ENCODE results near the gene MICAL2. TPM values are rescaled to one million over a fixed set of nuclear protein-coding genes. Genes with fewer than 3 reads are reported as not detected.

Gene MICAL2
- total RNA-seq, 2 donors from 2014 or later = 194 TPM

- H3K36me3 ChIP-seq = no peaks in the 10 kb centered on the region
- H3K9me3 ChIP-seq = no peaks in the 10 kb centered on the region
- H3K4me1 ChIP-seq = no peaks in the 10 kb centered on the region
- no peak for DNase-seq
- TF ChIP-seq, protein P1, sequence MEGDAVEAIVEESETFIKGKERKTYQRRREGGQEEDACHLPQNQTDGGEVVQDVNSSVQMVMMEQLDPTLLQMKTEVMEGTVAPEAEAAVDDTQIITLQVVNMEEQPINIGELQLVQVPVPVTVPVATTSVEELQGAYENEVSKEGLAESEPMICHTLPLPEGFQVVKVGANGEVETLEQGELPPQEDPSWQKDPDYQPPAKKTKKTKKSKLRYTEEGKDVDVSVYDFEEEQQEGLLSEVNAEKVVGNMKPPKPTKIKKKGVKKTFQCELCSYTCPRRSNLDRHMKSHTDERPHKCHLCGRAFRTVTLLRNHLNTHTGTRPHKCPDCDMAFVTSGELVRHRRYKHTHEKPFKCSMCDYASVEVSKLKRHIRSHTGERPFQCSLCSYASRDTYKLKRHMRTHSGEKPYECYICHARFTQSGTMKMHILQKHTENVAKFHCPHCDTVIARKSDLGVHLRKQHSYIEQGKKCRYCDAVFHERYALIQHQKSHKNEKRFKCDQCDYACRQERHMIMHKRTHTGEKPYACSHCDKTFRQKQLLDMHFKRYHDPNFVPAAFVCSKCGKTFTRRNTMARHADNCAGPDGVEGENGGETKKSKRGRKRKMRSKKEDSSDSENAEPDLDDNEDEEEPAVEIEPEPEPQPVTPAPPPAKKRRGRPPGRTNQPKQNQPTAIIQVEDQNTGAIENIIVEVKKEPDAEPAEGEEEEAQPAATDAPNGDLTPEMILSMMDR (IDR thresholded peaks at IDR 0.05) = no peak
- H3K9ac ChIP-seq (ENCODE audit: low read depth in 2 of 2, low read length in 2 of 2) = no peak overlapping the region
- no peak overlapping the region for H3K4me3 ChIP-seq
- intact Hi-C loops (cut with DNase I) = no loop called here
- H3K27ac ChIP-seq = no peak overlapping the region
- H3K27me3 ChIP-seq = no peaks in the 10 kb centered on the region
Measured at GRCh38 chr11:12187399-12187798, 77.0 kb downstream of the MICAL2 start.

GRCh38 chr11:12188548-12189317 lies 78.3 kb downstream of the MICAL2 start:
- no peaks in the 10 kb centered on the region for H3K4me1 ChIP-seq
- TF ChIP-seq, protein P1 (IDR thresholded peaks at IDR 0.05) = no peak
- H3K36me3 ChIP-seq = no peaks in the 10 kb centered on the region
- no peaks in the 10 kb centered on the region for H3K27me3 ChIP-seq
- H3K4me3 ChIP-seq = no peak overlapping the region
- H3K9ac ChIP-seq (ENCODE audit: low read depth in 2 of 2, low read length in 2 of 2) = no peak overlapping the region
- no peak for DNase-seq
- H3K27ac ChIP-seq = no peak overlapping the region
- intact Hi-C loops (cut with DNase I) = no loop called here
- no peaks in the 10 kb centered on the region for H3K9me3 ChIP-seq

- Histone ChIP-seq H3K9ac (ENCODE audit: low read depth in 2 of 2, low read length in 2 of 2) (no peak overlapping the region), H3K36me3 (no peaks in the 10 kb centered on the region), H3K9me3 (no peaks in the 10 kb centered on the region), H3K4me3 (no peak overlapping the region), H3K27me3 (no peaks in the 10 kb centered on the region), H3K27ac (no peak overlapping the region), H3K4me1 (no peaks in the 10 kb centered on the region)
- no peak for DNase-seq
- intact Hi-C loops (cut with DNase I) = no loop called here
- TF ChIP-seq, protein P1 (IDR thresholded peaks at IDR 0.05) = no peak
Measured at GRCh38 chr11:12189543-12190235, 79.3 kb downstream of the MICAL2 start.

DNA sequence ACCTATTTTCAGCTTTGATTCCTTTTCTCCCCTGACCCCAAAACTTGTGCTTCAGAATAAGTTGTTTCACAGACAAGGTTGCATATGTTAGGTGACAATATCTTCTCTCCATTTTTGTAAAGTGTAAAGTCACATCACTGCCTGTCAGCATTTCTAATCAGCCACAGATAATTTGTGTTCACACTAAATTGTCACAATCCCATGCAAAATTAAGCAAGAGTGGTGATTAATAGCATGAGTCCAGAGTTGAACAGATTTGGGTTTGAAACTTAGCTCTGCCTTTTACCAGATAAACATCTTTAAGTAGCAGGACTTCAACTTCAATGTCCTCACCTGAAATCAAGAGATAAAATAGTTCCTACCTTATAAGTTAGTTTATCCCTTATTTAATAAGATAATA lies 80.1 kb downstream of the MICAL2 start:
- no peaks in the 10 kb centered on the region for H3K4me1 ChIP-seq
- no peak for DNase-seq
- no peaks in the 10 kb centered on the region for H3K9me3 ChIP-seq
- no peaks in the 10 kb centered on the region for H3K27me3 ChIP-seq
- TF ChIP-seq, protein P1 (IDR thresholded peaks at IDR 0.05) = no peak
- no peak overlapping the region for H3K9ac ChIP-seq (ENCODE audit: low read depth in 2 of 2, low read length in 2 of 2)
- no peak overlapping the region for H3K4me3 ChIP-seq
- intact Hi-C loops (cut with DNase I) = no loop called here
- no peak overlapping the region for H3K27ac ChIP-seq
- no peaks in the 10 kb centered on the region for H3K36me3 ChIP-seq

DNA sequence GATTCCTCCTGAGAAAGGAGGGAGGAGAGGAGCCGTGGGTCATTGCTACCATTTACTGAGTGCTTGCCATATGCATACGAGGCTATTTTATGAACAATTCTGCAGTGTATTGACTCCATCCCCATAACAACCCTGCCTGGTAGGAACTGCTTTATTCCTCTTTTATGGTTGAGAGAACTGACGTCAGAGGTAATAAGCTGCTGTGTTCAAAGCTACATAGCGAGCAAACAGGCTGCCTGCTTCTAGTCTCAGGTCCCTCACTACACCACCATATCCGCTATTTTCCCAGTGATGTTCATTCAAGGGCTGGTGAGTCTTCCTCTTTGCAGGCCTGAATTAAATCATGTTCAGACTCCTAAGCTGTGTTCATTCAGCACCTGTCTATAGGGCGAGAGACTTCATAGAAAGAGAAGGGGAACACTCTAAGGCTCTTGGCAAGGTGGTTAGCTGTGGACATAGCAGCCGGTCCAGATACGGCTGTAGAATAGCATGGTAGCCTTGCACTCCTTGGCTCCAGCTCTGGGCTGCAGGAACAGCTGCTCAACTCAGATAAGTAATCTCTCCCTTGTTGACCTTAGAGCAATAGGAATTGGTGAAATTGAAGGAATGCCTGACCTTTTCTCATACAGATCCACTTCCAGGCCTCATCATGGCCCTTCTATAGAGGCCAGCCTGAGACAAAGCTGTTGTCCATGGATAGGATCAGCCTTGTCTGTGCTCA lies 82.6 kb downstream of the MICAL2 start:
- intact Hi-C loops (cut with DNase I) = no loop called here

More for the DNA sequence above, 82.6 kb downstream of the MICAL2 start:
- Histone ChIP-seq H3K4me1 (no peaks in the 10 kb centered on the region), H3K27me3 (no peaks in the 10 kb centered on the region), H3K9ac (ENCODE audit: low read depth in 2 of 2, low read length in 2 of 2) (no peak overlapping the region), H3K27ac (no peak overlapping the region), H3K4me3 (no peak overlapping the region), H3K9me3 (no peaks in the 10 kb centered on the region), H3K36me3 (no peaks in the 10 kb centered on the region)
- TF ChIP-seq, protein P1 (IDR thresholded peaks at IDR 0.05) = no peak
- no peak for DNase-seq
